ENCODE measurements around the gene GRID2. TPM values are rescaled to one million over a fixed set of nuclear protein-coding genes. Genes with fewer than 3 reads are reported as not detected.
"Not testable (repeated sequence)": the region's sequence is repeated elsewhere in the genome, so short reads cannot be mapped to it uniquely, and the experiment has no call there.

Gene GRID2
- total RNA-seq, 1 donor from 2014 or later = not detected

DNA sequence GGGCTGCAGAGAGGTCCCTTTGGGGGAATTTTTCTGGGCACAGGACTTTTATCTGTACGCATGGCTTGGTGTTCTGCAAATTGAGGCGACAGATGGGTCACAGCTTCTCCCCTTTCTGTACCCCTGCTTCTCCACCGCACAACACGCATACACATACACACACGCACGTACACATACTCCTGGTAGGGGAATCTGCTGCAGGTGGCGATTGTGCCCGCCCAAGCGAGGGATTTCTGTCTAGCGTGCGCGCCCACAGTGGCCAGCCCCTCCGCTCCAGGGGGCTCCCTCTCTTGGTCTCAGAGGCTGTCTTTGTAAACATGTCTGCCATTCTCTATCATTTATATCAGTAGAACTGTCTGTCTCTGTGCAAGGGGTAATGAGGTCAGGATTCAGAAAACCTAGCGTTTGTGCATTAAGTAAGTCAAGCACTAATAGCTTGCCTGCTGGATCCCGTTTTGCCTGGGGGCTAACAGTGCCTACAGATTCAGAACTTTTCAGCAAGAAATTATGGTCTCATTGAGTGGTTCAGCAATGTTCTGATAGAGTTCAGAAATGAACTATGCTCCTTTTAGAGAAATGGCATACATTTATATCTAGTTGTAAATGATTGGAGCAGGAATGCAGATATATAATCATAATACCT is 2.2 kb downstream of the GRID2 start:
- ATAC-seq = no peak

DNA sequence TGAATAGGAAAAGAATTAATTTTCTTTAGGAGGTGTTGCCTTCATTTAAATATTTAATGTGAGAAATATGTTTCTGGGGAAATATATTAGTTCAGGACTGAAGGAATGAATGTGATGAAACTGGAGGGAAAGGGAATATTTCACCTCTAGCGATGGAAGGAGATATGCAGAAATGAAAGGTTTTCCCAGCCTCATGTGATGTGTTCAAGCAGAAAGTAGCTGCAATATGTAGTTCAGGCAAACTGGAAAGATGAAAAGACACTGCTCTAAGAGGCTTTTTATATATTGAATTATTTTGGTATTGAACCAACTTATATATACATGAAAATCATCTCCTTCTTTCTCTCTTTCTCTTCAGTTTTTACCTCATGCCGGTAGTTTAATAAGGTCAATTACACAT is 3.4 kb downstream of the GRID2 start:
- no peak for ATAC-seq

DNA sequence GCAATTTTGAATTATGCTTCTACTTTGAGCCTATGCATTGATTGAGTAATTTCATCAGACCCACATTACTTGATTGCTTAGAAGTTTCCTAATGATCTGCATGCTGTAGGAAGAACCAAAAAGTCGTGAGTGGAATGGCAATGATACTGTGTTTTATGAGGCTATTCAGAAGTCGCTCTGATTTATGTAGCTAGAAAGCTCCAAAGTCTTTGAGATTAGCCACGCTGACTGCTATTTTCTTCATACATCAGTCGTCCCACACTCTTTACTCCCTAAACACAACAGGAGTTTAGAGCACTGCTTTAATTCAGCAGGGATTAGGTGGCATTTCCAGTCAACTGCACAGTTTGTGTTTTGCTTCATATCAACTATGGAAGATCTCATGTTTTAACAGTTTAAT is 4.1 kb downstream of the GRID2 start:
- no peak for ATAC-seq

DNA sequence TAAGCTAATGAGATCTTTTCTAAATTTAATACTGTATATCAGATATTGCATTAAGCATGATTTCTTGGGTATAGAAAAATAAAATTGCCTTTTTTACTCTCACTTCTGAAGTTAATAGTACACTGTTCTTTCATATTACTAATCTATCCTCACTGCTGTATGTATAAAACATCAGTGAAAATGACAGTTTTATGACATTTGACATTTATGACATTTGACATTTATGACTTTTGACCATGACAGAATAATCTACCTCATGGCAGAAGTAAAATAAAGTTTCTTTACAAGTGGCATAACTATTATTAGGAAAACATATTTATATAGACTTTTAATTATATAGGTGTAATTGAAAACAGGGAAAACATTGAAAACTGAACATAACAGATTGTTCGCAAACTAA is 13.3 kb downstream of the GRID2 start:
- no peak for ATAC-seq

DNA sequence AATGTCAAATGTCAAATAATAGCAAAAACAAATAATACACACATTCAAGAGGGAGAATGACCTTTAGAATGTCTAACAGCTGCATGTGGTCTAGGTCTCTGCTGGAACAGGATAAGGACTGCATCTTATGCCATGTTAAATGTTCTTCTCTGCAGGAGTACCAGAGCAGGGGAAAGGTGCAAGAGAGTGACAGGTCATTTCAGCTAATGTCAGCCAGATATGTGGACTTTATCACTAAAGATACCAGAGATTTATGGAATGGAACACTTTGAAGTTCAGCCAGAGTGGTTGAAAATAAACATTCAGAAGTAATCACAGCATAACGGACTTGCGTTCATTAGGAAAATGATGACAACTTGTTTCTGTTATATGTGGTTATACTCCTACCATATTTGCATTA is 24.3 kb downstream of the GRID2 start:
- ATAC-seq = no peak

DNA sequence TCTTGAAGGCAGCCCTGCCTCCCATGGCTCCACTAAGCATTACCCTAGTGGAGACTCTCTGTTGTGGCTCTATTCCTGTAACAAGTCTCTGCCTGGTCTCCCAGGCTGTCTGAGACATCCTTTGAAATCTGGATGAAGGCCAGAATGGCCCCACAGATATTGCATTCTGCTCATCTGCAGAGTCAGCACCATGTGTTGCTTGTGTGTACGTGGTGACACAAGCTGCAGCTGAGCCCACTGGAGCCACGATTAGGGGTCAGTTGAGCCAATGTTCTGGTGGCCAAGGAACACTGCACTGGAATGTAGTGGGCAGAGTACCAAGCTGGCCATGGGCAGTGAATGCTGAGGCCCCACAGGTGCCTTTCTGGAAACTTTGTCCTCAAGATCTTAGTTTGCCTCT is 29.2 kb downstream of the GRID2 start:
- ATAC-seq = no peak

DNA sequence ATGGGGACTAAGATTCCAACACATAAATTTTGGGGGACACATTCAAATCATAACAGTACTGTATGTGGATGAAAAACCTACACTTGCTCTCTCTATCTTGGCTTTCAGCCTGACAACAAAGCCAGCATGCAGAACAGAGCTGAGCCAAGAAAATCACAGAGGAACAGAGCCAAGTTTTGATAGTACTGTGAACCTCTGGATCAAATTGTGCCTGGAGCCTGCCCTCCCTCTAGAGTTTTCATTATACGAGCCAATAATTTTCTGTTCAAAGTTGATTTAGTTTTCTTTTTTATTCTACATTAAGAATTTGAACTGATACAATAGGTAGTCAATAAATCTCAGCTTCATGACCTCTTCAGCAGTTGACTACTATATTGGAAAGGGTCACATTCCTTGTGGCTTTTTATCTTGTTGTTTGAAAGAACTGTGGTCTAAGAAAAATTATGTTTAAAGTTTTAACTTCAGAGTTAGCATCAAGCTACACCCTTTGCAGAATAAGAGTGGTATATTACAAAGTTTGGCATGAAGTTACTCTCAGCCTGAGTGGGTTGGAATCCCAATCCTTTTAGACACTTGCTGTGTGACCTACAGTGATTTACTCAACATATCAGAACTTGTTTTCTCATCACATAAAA is 31.1 kb downstream of the GRID2 start:
- no peak for ATAC-seq

DNA sequence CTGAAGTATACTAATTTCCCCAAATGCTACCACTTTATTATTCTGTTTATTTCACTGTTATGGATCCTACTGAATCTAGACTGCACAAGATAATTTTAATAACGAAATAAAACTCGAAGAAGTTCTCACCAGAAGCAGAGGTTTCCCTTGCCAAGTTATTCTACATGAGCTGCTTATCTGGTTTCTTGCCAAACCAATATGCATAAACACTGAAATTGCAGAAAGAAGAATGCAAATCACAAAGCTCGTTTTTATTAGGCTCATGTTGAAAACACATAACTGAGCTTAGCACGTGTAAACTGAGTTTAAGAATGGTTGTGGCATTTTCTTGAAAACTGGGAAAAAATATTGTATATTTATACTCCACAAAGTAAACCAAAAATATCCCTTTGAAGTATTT is 35.9 kb downstream of the GRID2 start:
- ATAC-seq = no peak

DNA sequence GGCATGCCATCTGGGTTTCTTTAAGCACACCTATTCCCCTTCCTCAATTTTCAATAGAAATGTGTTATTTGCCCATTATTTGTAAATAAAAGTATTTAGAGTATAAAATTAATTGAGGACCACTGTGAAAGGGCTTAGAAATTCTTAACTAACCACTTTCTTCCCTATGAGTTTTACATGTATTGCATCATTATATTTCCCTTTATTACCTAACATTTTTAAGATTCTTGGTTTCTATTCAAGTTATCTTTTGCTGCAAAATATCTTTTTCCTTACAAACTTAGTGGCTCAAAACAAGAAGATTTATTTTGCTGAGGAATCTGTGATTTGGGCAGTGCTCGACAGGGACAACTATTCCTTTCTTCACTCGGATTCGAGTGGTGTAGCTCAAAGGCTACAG is 40.5 kb downstream of the GRID2 start:
- no peak for ATAC-seq

DNA sequence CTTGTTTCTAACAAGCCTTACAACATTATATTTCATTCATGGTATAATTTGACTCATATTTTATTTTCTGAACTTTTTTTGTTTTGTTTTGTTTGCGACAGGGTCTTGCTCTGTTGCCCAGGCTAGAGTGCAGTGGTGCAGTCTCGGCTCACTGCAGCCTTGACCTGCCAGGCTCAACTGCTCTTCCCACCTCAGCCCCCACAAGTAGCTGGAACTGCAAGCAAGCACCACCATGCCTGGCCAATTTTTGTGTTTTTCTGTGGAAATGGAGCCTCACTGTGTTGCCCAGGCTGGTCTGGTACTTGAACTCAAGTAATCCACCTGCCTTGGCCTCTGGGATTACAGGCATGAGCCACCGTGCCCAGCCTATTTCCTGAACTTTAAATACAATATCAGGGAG is 42.5 kb downstream of the GRID2 start:
- no peak for ATAC-seq

DNA sequence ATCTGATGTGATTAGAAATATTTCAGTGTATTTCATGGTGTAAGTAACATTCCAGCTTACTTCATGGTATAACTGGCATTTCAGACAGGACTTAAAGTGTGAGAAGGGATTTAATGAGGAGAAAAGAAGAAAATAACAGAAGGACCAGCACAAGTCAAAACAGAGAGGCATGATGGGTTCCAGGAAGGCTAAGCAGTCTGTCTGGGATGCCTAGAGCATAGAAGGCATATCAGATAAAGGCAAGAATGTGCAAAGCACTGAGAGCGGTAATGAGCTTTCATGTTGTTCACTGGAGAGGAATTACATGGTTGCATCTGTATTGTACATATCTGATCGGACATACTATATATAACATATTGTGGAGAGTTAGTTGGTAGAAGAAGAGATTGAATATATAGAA is 54.2 kb downstream of the GRID2 start:
- no peak for ATAC-seq

DNA sequence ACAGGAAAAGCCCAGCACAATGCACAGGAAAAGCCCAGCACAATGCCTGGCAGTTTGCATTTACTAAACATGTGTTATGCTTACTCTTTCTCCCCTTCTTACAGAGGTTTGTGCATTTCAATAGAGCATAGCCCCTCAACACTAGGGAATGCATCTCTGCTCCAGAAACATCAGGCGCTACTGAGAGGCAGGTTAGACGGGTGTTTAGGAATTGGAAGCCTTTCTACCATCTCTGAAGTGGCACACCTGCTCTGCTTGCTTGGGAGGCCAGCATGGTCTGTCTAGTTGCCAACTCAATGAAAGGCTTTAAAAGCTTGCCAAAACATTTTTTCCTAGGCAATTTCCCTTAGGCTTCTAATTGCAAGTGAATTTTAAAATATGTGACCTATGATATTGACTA is 55.7 kb downstream of the GRID2 start:
- no peak for ATAC-seq

DNA sequence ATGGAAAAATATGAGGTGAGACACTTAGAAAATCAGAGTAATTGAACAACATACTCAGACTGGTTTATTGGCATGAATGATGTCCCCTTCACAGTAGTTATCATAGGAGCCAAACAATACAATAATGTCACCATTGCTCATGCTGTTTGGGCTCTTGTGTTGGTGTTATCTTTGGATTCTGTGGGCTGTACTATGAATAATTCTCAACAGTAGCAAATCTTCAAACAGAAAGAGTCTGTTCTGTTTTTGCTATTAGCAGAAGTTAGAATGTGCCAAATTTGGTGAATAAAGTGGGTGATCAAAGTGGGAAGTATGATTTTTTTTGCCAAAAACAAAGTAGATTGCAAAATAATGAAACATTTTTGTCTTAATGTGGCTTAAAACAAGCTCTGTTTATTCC is 58.3 kb downstream of the GRID2 start:
- ATAC-seq = no peak

DNA sequence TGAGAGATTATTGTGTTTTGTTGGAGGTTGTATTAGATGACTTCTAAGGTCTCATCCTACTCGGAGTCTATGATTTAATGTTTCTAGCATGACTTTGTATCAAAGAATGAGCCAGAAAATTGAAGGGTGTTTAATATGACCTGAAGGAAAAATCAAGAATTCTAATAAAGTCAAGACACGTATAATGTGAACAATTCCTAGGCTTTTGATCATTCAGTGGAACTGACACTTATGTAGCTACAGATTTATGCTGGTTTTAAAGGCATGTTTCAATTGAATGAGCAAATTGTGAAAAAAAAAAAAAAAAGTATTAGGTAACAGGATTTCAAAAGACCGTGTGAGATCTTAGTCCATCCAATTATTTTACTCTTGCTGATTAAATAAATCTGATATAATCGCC is 64.9 kb downstream of the GRID2 start:
- ATAC-seq = no peak

DNA sequence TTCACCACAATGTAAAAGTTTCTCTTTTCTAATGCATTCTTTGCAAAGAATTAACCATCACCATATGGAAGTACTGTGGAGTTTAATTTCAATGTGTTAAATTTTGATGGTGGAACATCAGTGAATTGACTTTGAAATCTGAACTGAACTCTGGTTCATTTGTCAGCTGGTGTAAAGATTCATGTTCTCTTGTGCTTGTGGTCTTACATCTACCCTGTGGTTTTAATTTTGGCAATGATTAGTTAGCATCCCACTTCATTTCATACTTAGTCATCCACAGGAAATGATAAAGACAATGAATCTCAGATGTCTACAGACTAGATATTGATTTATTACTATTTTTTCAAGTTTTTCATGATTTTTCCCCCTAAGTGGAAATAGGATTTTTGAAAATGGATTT is 77.8 kb downstream of the GRID2 start:
- ATAC-seq = no peak

DNA sequence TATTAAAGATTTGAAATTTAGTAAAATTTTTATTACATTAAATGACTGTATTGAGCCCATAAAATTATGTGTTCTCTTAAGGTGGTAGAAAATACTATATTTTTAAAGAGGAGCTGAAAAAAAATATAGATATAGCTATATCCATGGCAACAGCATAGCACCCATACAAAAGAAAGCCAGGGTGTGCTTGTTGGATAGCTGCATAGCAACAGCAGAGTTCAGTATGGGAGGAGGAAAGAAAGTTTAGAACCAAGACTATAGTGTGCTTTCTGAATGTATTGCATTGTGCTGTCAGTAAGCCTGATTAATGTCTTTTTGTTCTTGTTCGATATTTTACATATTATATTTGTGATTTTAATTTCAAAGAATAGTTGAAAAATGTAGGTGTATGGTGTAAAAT is 78.4 kb downstream of the GRID2 start:
- ATAC-seq = no peak

DNA sequence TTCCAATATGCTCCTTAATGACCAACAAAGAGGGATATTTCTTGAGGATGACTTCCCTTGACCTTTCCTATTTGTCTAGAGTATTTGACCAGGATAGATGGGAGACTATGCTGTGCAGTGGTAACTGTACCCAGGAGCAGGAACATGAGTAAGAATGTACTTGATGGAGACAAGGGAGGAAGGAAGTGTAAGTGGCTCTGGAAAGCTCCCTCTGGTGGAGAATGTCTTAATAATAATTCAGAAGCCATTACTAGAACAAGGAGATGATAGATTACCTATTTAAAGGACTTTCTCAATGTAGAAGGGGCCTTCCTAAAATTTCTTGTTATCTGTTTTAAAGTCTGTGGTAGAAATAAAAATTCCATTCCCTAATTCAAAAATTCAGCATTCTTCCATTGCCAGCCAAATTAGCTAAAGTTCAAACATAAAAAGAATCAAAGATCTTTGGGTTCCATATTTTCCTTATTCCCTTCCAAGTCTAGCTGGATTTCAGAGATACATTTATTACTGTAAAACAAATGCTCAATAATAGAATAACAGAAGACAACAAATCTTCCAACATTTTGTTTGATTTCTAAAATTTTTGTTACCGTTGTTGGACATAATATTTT is 83.8 kb downstream of the GRID2 start:
- no peak for ATAC-seq

DNA sequence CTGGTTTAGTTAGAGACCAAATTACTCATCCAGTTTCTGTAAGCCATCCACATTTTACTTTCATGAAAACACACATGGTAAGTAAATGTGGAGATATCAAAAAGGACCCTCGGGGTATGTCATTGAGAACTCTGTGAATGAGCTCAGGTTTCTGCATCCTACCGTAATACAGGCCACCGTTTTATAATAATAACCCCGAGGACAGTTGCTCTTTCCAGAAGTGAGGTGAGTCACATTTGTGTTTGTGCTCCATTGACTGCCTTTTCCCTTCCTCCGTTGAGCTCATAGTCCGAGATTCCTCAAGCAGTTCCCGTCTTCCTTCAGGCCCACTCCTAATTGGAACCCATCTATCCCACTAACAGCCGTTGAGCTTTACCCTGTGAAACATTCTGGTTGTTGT is 95.3 kb downstream of the GRID2 start:
- no peak for ATAC-seq

DNA sequence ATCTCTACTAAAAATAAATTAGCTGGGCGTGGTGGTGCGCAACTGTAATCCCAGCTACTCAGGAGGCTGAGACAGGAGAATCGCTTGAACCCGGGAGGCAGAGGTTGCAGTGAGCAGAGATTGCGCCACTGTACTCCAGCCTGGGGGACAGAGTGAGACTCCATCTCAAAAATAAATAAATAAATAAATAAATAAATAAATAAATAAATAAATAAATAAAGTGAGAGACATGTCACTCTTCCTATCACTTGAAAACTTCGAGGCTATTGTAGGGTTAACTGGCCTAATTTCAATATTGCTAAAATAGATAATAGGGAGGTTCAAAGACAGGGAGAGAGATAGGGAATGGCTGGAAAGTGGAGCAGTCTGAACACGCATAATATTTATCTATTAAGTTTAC is 99.8 kb downstream of the GRID2 start:
- not testable (repeated sequence) for ATAC-seq

DNA sequence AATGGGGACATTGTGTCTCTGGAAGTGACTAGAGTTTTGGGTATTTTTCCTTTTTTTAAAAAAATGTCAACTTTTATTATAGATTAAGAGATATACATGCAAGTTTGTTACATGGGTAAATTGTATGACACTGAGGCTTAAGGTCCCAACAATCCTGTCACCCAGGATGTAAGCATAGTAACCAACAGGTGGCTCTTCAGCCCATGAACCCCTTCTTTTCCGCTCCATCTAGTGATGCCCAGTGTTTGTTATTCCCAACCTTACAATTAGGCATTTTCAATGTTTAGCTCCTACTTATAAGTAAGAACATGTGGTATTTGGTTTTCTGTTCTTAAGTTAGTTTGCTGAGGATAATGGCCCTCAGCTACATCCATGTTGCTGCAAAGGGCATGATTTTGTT is 102.7 kb downstream of the GRID2 start:
- ATAC-seq = no peak

DNA sequence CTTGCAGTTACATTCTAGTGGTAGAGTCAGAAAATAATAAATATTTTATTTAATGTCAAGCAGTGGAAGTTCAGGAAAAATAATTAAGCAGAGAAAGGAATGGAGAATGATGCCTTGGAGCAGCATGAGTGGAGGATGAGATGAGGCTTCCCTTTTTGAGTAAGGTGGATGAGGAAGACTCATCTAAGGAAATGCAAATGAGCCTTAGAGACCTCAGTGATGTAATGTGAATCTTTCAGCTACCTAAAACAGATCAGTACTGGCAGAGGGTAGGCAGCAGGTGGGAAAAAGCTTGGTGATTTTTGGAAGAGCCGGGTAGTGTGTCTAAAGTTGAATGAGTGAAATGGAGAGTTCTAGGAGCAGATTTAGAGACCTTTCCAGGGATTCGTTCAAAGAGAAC is 118.2 kb downstream of the GRID2 start:
- no peak for ATAC-seq

DNA sequence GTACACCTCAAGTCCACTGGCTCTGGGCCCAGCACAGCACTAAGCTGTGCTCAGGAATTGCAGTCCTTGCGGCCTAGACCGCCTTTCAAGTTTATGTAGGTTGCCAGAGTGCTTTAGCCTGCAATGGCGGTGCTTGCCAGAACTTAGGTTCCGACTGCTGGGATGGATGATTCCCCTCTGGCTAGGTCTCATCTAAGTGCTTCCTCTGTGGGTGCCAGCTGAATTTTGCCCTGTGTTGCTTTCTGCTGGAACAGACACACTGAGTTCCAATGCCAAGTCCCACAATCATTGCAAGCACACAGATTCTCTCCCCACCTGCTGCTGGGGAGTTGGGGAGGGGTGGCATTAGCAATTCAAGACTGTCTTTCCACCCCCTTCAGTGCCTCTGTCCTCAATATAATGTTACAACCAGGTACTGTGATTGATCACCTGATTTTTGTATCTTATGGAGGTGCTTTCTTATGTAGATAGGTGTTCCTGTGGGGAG is 129.5 kb downstream of the GRID2 start:
- no peak for ATAC-seq

DNA sequence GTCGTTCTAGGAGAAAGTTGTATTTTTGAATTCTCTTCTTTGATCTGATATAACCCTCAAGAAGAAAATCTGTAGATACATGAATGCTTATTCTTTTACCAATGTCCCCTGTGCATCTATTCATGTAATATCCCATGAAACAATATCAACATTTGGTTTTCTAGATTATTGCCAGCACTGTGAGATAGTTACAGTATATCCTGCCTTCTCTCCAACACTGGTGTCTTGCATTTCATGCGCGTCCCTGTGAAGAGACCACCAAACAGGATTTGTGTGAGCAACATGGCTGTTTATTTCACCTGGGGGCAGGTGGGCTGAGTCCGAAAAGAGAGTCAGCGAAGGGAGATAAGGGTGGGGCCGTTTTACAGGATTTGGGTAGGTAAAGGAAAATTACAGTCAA is 135.0 kb downstream of the GRID2 start:
- ATAC-seq = not testable (repeated sequence)

DNA sequence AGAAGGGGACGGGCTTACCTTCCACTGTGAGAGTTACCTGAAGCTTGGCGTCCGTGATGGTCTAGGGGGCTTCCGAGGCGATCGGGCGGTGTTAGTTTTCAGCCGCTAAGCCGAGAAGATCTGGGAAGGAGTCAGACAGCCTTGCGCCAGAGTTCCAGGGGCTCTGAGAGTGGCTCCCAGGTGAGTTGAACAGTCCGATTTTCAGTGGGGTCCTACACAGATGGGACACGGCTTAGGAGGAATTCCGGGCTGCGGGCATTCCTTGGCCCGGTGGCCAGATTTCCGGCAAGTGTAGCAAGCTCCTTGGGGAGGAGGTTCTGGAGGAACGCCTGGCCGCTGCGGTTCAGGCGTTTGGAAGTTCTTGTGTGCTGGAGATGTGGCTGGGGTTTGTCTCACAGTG is 138.4 kb downstream of the GRID2 start:
- ATAC-seq = not testable (repeated sequence)

All from esophagus mucosa (tissue), 1 donor.